GM18526 (cell line): ENCODE data around the gene HHIPL1.

Source experiments
- POLR2A ChIP-seq: IDR thresholded peaks from 3 replicates; pipeline ENCODE4 v1.6.1; 2011; ENCODE audit not compliant: insufficient read length; ENCODE audit errors: extremely low read depth

The HHIPL1 gene

GRCh38 chr14:99604766-99605298 is 40.1 kb upstream of the HHIPL1 start:
- TF ChIP-seq POLR2A = no peak

GRCh38 chr14:99605299-99605961 is 39.5 kb upstream of the HHIPL1 start:
- TF ChIP-seq POLR2A = no peak

GRCh38 chr14:99606359-99606758 is 38.6 kb upstream of the HHIPL1 start:
- no peak for TF ChIP-seq POLR2A

GRCh38 chr14:99608591-99608990 is 36.3 kb upstream of the HHIPL1 start:
- no peak for TF ChIP-seq POLR2A

GRCh38 chr14:99609245-99610170 is 35.4 kb upstream of the HHIPL1 start:
- TF ChIP-seq POLR2A = no peak

- no peak for TF ChIP-seq POLR2A
Measured at GRCh38 chr14:99611646-99612045, 33.3 kb upstream of the HHIPL1 start.

- TF ChIP-seq POLR2A = no peak
Measured at GRCh38 chr14:99612071-99612737, 32.7 kb upstream of the HHIPL1 start.

- TF ChIP-seq POLR2A = no peak
Measured at GRCh38 chr14:99612738-99613330, 32.1 kb upstream of the HHIPL1 start.

- no peak for TF ChIP-seq POLR2A
Measured at GRCh38 chr14:99615497-99616157, 29.3 kb upstream of the HHIPL1 start.

- no peak for TF ChIP-seq POLR2A
Measured at GRCh38 chr14:99616832-99617800, 27.8 kb upstream of the HHIPL1 start.

- TF ChIP-seq POLR2A = no peak
Measured at GRCh38 chr14:99619835-99620834, 24.8 kb upstream of the HHIPL1 start.

GRCh38 chr14:99621948-99622347 is 23.0 kb upstream of the HHIPL1 start:
- TF ChIP-seq POLR2A = no peak
